Body of pancreas (tissue), 4 donors: Measurements from ENCODE around the gene CASZ1. TPM values are rescaled to one million over a fixed set of nuclear protein-coding genes. Genes with fewer than 3 reads are reported as not detected.

Experiments
- ATAC-seq: fragments of 150-250 bp; one replicate; pipeline ENCODE4 v1.9.1; 2016
- DNase-seq, 4 donors: peaks; one replicate each; pipeline ENCODE4 v3.0.0-alpha.2; 2019
- H3K27ac ChIP-seq, 4 donors: fragments of 200-600 bp; sonication (generic); 1 replicate in 3 of 4; 2 replicates in 1 of 4; pipeline versions ENCODE4 v1.5.1 to v1.6.1; 2016 to 2019; ENCODE audit warnings: mild to moderate bottlenecking in 1 of 4, mixed read lengths in 1 of 4, moderate library complexity in 1 of 4
- H3K27me3 ChIP-seq, 2 donors: fragments of 200-600 bp; sonication (generic); one replicate each; pipeline ENCODE4 v1.6.0; 2016; ENCODE audit warnings: mild to moderate bottlenecking in 1 of 2
- H3K36me3 ChIP-seq, 2 donors: fragments of 200-600 bp; sonication (generic); replicated peaks in 1 of 2; 2 replicates each; pipeline ENCODE4 v1.5.1; 2016; ENCODE audit warnings: low read depth in 2 of 2; ENCODE audit not compliant: insufficient read depth in 1 of 2
- H3K4me1 ChIP-seq: fragments of 200-600 bp; sonication (generic); one replicate; pipeline ENCODE4 v1.6.0; 2016
- H3K4me3 ChIP-seq, 2 donors: fragments of 200-600 bp; sonication (generic); 1 replicate in 1 of 2; 2 replicates in 1 of 2; pipeline ENCODE4 v1.5.1; 2016 to 2019
- H3K9me3 ChIP-seq, 3 donors: fragments of 200-600 bp; sonication (generic); 1 replicate in 2 of 3; 2 replicates in 1 of 3; pipeline ENCODE4 v1.5.1; 2016
- CTCF ChIP-seq, 7 experiments: fragments of 450-650 bp in 4 of 7; fragments of 200-600 bp in 3 of 7; sonication (generic) in 3 of 7; IDR thresholded peaks; one replicate each; pipeline ENCODE4 v1.5.1; 2016 to 2019; ENCODE audit warnings: antibody characterized with exemption in 7 of 7
- POLR2A ChIP-seq, 3 donors: fragments of 450-650 bp; IDR thresholded peaks; one replicate each; pipeline ENCODE4 v1.6.1; 2016; ENCODE audit warnings: antibody characterized with exemption in 3 of 3, mild to moderate bottlenecking in 2 of 3
- WGBS, 2 donors: methylation state at CpG; one replicate each; pipeline ENCODE4 v1.1.5; 2017; 5-methylcytosine and 5-hydroxymethylcytosine counted together
- intact Hi-C: fragments of 100-400 bp; cut with DNase I; formaldehyde crosslinking; loops from one replicate; pipeline ENCODE4 v1.15.1; 2023
- total RNA-seq, 2 donors: library from RNA; depleted of rRNA; stranded (reverse); fragments of >200 nt; gene quantifications; one replicate each; pipeline ENCODE4 v1.1.0, GENCODE V29; 2016

Gene CASZ1
- total RNA-seq, 2 donors from 2014 or later, result 9.3 to 14.2 TPM

DNA sequence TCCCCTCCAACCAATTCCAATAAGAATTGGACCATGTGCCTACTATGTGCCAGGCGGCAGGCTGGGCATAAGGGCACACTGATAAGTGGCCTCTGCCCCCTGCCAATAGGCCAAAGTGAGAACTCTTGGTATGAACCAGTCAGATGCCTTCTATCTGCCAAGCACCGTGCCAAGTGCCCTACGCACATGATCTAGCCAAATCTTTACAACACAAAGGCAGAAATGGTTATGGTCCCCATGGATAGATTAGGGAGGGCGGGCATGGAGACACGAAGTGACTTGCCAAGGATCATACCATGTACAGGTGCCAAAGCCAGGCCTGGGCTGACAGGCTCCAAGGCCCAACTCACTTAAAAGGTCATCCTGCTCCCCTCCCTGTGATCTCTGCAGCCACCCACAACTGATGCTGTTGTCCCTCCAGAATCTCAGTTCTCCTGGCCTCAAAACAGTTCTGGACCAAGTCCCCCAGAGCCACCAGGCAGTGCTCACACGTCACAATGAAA, 32.1 kb downstream of the CASZ1 start:
- TF ChIP-seq POLR2A (IDR thresholded peaks at IDR 0.05), result no peak
- TF ChIP-seq CTCF (IDR thresholded peaks at IDR 0.05), result no peak
- no peak for ATAC-seq
- DNase-seq, result no peak
- intact Hi-C loops, result no loop called here
- Histone ChIP-seq H3K27me3 (no peaks in the 10 kb centered on the region), H3K9me3 (no peaks in the 10 kb centered on the region), H3K4me1 (peaks cover 26% of the 10 kb centered on the region), H3K4me3 (no peak overlapping the region), H3K36me3 (no peaks in the 10 kb centered on the region), H3K27ac (no peak overlapping the region)
- WGBS, 2 donors, result 80 to 84% methylated on average over 6 of the region's 6 CpGs

GRCh38 chr1:10762875-10763274, 33.6 kb downstream of the CASZ1 start:
- H3K9me3 ChIP-seq, result no peaks in the 10 kb centered on the region
- no peaks in the 10 kb centered on the region for H3K27me3 ChIP-seq
- H3K4me3 ChIP-seq, result no peak overlapping the region
- peaks cover 26% of the 10 kb centered on the region for H3K4me1 ChIP-seq
- intact Hi-C loops, result no loop called here
- H3K27ac ChIP-seq, result no peak overlapping the region
- no peak for ATAC-seq
- TF ChIP-seq CTCF (IDR thresholded peaks at IDR 0.05), result no peak
- no peak for TF ChIP-seq POLR2A (IDR thresholded peaks at IDR 0.05)
- DNase-seq, result no peak
- WGBS, 2 donors, result 71 to 89% methylated on average over 4 to 12 of the region's 12 CpGs
- H3K36me3 ChIP-seq, result no peaks in the 10 kb centered on the region

- Histone ChIP-seq H3K36me3 (no peaks in the 10 kb centered on the region), H3K9me3 (no peaks in the 10 kb centered on the region), H3K4me3 (no peak overlapping the region), H3K27ac (peak overlapping the region in 2 of 4 donors; percentile 34 to 37), H3K4me1 (peaks cover 26% of the 10 kb centered on the region), H3K27me3 (no peaks in the 10 kb centered on the region)
- DNase-seq, result no peak
- WGBS, 2 donors, result 50 to 65% methylated on average over 5 to 6 of the region's 6 CpGs
- TF ChIP-seq POLR2A (IDR thresholded peaks at IDR 0.05) (no peak), CTCF (IDR thresholded peaks at IDR 0.05) (no peak)
- ATAC-seq, result peak; percentile 9
- intact Hi-C loops, result no loop called here
Measured at GRCh38 chr1:10762153-10762523, 34.3 kb downstream of the CASZ1 start.

DNA sequence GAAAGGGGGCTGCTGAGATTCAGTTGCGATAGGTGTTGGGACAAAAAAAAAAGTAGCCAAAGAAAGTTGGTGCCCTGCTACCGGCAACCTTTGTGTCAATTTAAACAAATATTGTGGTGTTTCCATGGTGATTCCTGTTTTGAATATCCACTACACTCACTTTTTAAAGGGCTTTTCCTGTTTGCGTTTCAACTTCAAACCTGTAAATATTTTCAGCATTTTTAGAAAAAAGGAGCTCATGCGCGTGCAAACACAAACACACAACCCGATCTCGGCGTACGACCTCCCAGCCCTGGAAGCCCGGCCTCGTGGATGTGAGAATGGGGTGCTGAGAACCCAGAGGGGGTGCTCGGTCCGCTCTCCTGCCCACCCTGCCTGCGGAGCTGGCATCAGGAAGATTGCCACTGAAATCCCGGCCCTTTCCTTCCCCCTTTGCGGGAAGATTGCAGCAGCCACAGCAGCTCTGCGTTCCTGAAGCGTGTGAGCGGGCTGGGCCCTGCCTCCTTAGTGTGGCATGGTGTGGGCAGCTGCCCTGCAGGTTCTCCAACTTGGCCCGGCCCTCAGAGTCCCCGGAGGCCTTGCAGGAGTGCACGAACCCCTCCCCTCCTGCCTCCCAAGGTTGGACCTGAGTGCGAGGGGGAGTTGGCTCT, 34.8 kb downstream of the CASZ1 start:
- Histone ChIP-seq H3K4me3 (no peak overlapping the region), H3K36me3 (no peaks in the 10 kb centered on the region), H3K4me1 (peaks cover 26% of the 10 kb centered on the region), H3K27me3 (no peaks in the 10 kb centered on the region), H3K9me3 (no peaks in the 10 kb centered on the region), H3K27ac (peak overlapping the region in 2 of 4 donors; percentile 34 to 37)
- DNase-seq, result peak in 3 of 4 donors; percentile 48 to 68 (median 68)
- WGBS, 2 donors, result 53 to 73% methylated on average over 12 to 23 of the region's 23 CpGs
- peak; percentile 45 for ATAC-seq
- TF ChIP-seq POLR2A (IDR thresholded peaks at IDR 0.05) (peak in 1 of 3 donors; percentile 10), CTCF (IDR thresholded peaks at IDR 0.05) (no peak)
- intact Hi-C loops, result no loop called here
